ENCODE results near the gene LARP6.
"Not testable (repeated sequence)": the region's sequence is repeated elsewhere in the genome, so short reads cannot be mapped to it uniquely, and the experiment has no call there.

LARP6 gene

DNA sequence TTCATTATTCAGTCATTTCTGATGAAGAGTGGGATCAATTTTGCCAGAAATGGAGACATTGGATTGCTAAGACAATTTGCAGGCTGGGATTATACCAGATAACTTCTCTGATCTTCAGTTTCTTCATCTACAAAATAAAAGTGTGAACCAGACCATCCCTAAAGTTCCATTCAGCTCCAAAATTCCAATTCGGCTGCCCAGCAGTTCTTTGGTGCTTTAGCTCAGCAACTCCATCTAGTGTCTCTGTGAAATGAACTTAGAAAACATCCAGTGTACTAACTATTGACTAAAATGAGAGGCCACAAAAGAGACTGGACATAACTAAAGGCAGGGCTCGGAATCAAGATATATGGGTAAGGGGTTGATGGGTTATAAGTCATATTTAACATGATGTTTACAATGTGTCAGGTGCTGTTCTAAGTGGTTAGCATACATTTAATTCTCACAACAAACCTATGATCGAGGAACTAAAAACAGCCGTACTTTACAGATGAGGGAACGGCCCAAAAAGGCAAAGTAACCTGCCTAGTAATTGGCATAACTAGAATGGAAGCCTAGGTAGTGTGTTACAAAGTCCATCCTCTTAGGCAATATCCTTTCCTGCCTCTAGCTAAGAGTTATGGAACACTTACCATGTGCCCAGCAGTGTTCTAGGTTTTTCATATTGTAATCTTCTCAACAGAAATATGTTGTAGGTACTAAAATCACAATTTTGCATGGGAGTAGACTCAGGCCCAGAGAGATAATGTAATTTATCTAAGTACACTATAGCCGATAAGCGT is 21.2 kb upstream of the LARP6 start:
- Histone ChIP-seq H3K9me3 (ENCODE audit: insufficient read depth, low read depth, low read length) (no peaks in the 10 kb centered on the region), H3K36me3 (ENCODE audit: insufficient read depth, low read length) (no peaks in the 10 kb centered on the region), H3K4me3 (ENCODE audit: low read length, poor library complexity, severe bottlenecking) (no peak overlapping the region), H3K4me1 (ENCODE audit: insufficient read depth, low read length, poor library complexity, severe bottlenecking) (peaks cover 6% of the 10 kb centered on the region), H2AFZ (ENCODE audit: low read length) (no peak overlapping the region), H3K27me3 (ENCODE audit: insufficient read depth, low read length, poor library complexity, severe bottlenecking) (no peaks in the 10 kb centered on the region), H3K9ac (ENCODE audit: low read depth, low read length, poor library complexity, severe bottlenecking) (no peak overlapping the region), H3K4me2 (ENCODE audit: low read depth, low read length, poor library complexity, severe bottlenecking) (no peak overlapping the region), H3K79me2 (ENCODE audit: insufficient read depth, low read length) (no peaks in the 10 kb centered on the region), H4K20me1 (ENCODE audit: insufficient read depth, low read length, poor library complexity, severe bottlenecking) (no peaks in the 10 kb centered on the region), H3K9me2 (replicated peaks; ENCODE audit: low read depth, low read length) (no peaks in the 10 kb centered on the region), H3F3A (ENCODE audit: low read depth) (no peaks in the 10 kb centered on the region)
- TF ChIP-seq, protein P1, sequence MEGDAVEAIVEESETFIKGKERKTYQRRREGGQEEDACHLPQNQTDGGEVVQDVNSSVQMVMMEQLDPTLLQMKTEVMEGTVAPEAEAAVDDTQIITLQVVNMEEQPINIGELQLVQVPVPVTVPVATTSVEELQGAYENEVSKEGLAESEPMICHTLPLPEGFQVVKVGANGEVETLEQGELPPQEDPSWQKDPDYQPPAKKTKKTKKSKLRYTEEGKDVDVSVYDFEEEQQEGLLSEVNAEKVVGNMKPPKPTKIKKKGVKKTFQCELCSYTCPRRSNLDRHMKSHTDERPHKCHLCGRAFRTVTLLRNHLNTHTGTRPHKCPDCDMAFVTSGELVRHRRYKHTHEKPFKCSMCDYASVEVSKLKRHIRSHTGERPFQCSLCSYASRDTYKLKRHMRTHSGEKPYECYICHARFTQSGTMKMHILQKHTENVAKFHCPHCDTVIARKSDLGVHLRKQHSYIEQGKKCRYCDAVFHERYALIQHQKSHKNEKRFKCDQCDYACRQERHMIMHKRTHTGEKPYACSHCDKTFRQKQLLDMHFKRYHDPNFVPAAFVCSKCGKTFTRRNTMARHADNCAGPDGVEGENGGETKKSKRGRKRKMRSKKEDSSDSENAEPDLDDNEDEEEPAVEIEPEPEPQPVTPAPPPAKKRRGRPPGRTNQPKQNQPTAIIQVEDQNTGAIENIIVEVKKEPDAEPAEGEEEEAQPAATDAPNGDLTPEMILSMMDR (conservative IDR thresholded peaks at IDR 0.05; ENCODE audit: low read length): peak; percentile 58
- TF ChIP-seq EZH2phosphoT487 (IDR thresholded peaks at IDR 0.05; ENCODE audit: borderline replicate concordance): no peak

DNA sequence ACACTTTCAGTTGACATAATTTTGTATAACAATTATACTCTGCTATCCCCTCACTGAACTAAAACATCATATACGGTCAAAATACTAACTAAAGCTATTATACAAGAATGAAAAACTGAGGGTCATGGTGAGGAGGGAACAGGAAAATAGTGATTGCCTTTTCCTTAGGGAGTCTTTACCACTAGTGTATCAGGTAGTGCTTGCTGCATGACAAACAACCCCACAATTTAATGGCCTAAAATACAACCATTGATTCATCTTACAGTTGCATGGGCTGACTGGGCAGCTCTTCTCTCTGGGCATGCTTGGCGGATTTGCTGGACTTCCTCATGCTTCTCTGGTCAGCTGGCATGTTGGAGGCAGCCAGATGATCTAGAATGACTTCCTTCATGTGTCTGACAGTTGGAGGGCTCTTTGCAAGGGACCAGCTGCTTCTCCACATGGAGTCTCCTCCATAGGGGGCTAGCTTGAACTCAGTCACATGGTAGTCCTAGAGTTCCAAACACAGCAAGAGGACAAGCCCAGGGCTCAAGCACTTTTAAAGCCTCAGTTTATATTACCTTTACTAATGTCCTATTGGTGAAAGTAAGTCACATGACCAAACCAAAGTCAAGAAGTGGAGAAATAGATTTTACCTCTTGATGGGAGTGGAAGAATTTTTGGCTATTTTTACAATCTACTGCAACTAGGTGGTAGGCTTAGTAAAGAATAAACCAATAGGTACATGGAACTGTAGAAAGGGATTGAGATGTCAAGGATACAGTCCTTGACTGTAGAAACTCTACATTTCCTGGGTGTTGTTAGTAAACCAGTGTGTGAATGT is 19.5 kb upstream of the LARP6 start:
- H3K79me2 ChIP-seq (ENCODE audit: insufficient read depth, low read length): no peaks in the 10 kb centered on the region
- H3K9ac ChIP-seq (ENCODE audit: low read depth, low read length, poor library complexity, severe bottlenecking): no peak overlapping the region
- no peaks in the 10 kb centered on the region for H3K9me3 ChIP-seq (ENCODE audit: insufficient read depth, low read depth, low read length)
- no peaks in the 10 kb centered on the region for H4K20me1 ChIP-seq (ENCODE audit: insufficient read depth, low read length, poor library complexity, severe bottlenecking)
- peaks cover 16% of the 10 kb centered on the region for H3K4me1 ChIP-seq (ENCODE audit: insufficient read depth, low read length, poor library complexity, severe bottlenecking)
- no peaks in the 10 kb centered on the region for H3K27me3 ChIP-seq (ENCODE audit: insufficient read depth, low read length, poor library complexity, severe bottlenecking)
- no peaks in the 10 kb centered on the region for H3K9me2 ChIP-seq (replicated peaks; ENCODE audit: low read depth, low read length)
- H3K4me2 ChIP-seq (ENCODE audit: low read depth, low read length, poor library complexity, severe bottlenecking): no peak overlapping the region
- H2AFZ ChIP-seq (ENCODE audit: low read length): no peak overlapping the region
- no peaks in the 10 kb centered on the region for H3F3A ChIP-seq (ENCODE audit: low read depth)
- TF ChIP-seq EZH2phosphoT487 (IDR thresholded peaks at IDR 0.05; ENCODE audit: borderline replicate concordance): no peak
- TF ChIP-seq, protein P1 (conservative IDR thresholded peaks at IDR 0.05; ENCODE audit: low read length): no peak
- H3K36me3 ChIP-seq (ENCODE audit: insufficient read depth, low read length): no peaks in the 10 kb centered on the region
- no peak overlapping the region for H3K4me3 ChIP-seq (ENCODE audit: low read length, poor library complexity, severe bottlenecking)

DNA sequence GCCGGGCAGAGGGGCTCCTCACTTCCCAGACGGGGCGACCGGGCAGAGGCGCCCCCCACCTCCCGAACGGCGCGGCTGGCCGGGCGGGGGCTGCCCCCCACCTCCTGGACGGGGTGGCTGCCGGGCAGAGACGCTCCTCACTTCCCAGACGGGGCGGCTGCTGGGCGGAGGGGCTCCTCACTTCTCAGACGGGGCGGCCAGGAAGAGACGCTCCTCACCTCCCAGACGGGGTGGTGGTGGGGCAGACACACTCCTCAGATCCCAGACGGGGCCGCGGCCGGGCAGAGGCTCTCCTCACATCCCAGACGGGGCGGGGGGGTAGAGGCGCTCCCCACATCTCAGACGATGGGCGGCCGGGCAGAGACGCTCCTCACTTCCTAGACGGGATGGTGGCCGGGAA is 17.5 kb upstream of the LARP6 start:
- H3K79me2 ChIP-seq (ENCODE audit: insufficient read depth, low read length); H3K36me3 ChIP-seq (ENCODE audit: insufficient read depth, low read length); H4K20me1 ChIP-seq (ENCODE audit: insufficient read depth, low read length, poor library complexity, severe bottlenecking); H3K4me3 ChIP-seq (ENCODE audit: low read length, poor library complexity, severe bottlenecking); H3K4me2 ChIP-seq (ENCODE audit: low read depth, low read length, poor library complexity, severe bottlenecking); H3K9me2 ChIP-seq (replicated peaks; ENCODE audit: low read depth, low read length); H2AFZ ChIP-seq (ENCODE audit: low read length); H3F3A ChIP-seq (ENCODE audit: low read depth); H3K9me3 ChIP-seq (ENCODE audit: insufficient read depth, low read depth, low read length); H3K9ac ChIP-seq (ENCODE audit: low read depth, low read length, poor library complexity, severe bottlenecking); H3K27me3 ChIP-seq (ENCODE audit: insufficient read depth, low read length, poor library complexity, severe bottlenecking): not testable (repeated sequence)
- peaks cover 16% of the 10 kb centered on the region for H3K4me1 ChIP-seq (ENCODE audit: insufficient read depth, low read length, poor library complexity, severe bottlenecking)

Data from Loucy (cell line).